NCI-H1436 (cell line): ENCODE data around the gene FBXO42.

ENCODE experiments used
- DNase-seq: peaks from one replicate; lab custom pipeline; 2025; lab: John Stamatoyannopoulos, UW

The FBXO42 gene

DNA sequence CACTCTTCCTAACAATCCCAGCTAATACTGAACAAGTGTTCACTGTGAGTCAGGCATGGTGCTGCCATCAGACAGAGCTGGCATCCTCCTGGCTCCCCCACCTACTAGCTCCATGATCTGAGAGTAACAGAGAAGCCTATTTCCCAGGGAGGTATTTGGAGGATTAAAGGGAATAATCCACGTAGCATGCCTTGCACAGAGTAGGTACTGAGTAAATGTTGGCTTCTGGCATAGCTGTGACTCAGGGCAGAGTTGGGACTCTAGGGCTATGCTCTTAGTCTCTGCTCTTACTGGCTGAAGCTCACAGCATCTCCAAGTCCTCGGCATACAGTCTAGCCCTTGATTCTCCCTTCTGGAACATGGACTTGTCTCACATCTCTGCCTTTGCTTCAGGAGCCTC, 148.1 kb downstream of the FBXO42 start:
- no peak for DNase-seq

DNA sequence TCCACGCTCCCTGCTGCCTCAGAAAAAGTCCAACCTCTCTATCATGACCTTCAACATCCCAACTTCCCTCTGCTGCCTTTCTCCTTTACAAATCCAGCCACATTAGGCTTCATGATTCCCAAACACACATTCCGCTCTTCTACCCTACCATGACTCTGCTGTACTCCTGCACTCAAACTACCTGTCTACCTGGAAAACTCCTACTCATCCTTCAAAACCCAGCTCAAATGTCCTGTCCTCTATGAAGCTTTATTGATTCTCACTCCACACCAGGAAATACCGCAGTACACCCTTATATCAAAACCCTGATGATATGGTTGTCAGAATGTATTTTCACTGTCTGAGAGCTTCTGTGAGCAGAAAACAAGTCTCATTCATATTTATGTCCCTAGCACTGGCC, 148.7 kb downstream of the FBXO42 start:
- no peak for DNase-seq

DNA sequence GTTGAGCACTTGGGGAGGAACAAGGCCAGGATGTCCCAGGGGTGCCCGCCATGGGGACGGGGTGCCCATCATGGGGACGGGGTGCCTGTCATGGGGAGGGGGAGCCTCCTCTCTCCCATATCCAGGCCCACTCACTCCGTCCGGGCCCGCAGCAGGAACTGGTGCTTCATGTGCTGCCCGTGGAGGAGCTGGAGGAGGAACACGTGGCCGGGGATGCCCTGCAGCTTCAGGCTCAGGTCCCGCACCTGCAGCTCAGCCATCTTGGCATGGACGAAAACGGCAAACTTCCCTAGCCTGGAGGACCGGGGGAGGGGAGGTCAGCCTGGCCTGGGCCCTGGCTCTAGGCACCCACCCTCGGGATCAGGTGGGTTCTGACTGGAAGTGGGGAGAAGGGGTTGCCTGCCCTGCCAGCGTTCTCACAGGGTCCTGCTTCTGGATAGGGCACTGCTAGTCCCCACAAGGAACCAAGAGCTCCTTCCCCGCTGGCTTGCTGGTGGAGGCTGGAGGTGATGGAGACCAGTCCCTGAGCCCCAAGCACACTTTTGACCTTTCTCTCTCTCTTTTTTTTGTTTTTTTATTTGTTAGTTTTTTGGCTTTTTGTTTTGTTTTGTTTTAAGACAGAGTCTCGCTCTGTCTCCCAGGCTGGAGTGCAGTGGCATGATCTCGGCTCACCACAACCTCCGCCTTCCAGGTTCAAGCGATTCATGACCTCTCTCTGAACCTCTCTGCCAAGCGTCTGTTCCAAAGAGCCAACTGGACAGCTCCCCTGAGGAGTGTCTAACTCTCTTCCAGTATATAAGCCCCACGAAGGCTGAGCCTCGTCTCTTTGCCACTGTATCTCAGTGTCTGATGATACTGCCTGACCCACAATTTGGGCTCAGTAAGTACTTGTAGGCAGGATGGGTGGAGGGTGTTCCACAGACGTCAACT, 149.7 kb downstream of the FBXO42 start:
- no peak for DNase-seq

DNA sequence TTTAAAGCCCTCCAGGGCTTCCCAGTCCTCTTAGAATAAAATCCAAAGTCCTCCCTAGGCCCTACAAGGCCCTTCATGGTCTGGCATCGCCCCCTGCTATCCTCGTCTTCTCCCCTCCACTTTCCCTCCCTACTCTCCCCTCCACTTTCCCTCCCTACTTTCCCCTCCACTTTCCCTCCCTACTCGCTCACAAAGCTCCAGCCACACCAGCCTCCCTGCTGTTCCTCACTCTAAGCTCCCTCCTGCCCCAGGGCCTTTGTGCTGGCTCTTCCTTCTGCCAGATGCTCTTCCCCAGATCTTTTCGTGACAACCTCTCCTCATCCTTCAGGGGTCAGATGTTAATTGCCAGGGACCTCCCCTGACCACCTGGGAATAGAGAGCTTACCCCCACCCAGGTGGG, 152.6 kb downstream of the FBXO42 start:
- no peak for DNase-seq

DNA sequence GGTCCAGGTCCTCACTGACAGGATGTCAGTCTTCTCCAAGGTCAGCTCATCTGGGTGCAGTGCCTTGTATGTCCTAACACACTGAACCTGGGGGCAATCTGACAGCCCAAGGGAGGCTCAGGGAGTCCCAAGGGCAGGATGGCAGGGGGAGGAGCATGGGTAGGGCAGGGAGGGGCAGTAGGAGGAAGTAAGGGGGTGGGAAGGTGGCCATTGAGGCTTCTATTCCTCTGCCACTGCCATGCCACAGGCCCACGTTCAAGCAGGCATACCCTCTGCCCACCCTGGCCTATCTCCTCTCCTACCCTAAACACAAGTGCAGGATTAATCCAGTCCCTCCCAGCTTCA, 153.2 kb downstream of the FBXO42 start:
- no peak for DNase-seq

DNA sequence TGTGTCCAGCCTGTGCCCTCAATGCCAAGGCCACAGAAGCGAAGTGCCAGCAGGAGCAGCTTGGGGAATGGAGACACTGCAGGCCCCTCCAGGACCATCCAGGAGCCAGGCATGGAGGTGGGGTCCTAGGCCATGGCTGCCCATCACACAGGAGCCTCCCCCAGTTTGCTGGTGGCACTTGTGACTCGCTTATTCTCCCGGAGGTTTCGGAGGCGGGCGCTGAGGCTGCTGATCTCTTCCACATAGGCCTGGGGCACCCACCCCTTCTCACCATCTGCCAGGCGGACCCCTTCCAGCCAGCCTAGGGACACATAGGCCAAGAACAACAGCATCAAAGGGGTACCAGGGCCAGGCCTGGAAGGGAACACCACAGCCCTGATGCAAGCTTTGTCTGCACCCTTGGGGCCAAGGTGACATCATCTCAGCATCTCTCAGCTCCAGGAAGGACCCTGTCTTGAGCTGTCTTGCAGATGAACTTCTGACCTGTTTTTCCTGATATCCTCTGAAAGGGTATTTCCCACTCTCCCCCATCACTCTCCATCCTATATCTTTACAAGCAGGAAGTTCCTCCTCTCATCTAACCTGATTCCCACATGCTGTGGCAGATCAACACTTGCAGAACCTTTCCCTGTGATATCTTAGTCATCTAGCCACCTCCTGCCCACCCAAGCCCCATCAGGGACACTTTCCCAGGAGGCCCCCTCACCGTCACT, 153.7 kb downstream of the FBXO42 start:
- no peak for DNase-seq

DNA sequence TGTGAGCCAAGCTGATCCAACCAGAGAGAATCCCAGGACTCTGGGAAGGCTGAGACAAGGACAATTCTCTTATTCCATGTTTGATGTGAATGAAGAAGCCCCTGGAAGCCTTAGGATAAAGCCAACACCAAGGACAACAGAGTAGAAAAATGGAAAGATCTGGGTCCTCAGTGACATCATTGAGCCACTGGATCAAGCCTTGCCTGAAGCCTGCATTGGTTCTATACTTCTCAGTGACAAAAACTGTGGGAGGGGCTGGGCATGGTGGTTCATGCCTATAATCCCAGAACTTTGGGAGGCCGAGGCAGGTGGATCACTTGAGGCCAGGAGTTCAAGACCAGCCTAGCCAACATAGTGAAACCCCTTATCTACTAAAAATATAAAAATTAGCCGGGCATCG, 155.4 kb downstream of the FBXO42 start:
- DNase-seq = no peak
